Hepatocyte (in vitro differentiated cells): ENCODE results near the gene PTN.

Experiments
- EZH2 ChIP-seq: fragments of 200-600 bp; sonication (generic); IDR thresholded peaks from 2 replicates; pipeline ENCODE4 v1.6.1; 2016; ENCODE audit warnings: antibody characterized with exemption, mild to moderate bottlenecking, borderline replicate concordance
- TF ChIP-seq, protein P1 (sequence below): fragments of 200-600 bp; sonication (generic); IDR thresholded peaks from 2 replicates; pipeline ENCODE4 v1.5.1; 2016; ENCODE audit warnings: antibody characterized with exemption, mild to moderate bottlenecking; ENCODE audit not compliant: poor library complexity

GRCh38 chr7:137258552-137258951, 85.0 kb downstream of the PTN start:
- TF ChIP-seq, protein P1, sequence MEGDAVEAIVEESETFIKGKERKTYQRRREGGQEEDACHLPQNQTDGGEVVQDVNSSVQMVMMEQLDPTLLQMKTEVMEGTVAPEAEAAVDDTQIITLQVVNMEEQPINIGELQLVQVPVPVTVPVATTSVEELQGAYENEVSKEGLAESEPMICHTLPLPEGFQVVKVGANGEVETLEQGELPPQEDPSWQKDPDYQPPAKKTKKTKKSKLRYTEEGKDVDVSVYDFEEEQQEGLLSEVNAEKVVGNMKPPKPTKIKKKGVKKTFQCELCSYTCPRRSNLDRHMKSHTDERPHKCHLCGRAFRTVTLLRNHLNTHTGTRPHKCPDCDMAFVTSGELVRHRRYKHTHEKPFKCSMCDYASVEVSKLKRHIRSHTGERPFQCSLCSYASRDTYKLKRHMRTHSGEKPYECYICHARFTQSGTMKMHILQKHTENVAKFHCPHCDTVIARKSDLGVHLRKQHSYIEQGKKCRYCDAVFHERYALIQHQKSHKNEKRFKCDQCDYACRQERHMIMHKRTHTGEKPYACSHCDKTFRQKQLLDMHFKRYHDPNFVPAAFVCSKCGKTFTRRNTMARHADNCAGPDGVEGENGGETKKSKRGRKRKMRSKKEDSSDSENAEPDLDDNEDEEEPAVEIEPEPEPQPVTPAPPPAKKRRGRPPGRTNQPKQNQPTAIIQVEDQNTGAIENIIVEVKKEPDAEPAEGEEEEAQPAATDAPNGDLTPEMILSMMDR: no peak
- no peak for TF ChIP-seq EZH2
